ENCODE results near the gene WSCD2. TPM values are rescaled to one million over a fixed set of nuclear protein-coding genes. Genes with fewer than 3 reads are reported as not detected.

Gene WSCD2
- polyA plus RNA-seq, 10 donors: 1.4 to 4.2 (median 3.1) TPM

Other genes starting within 250 kb of the WSCD2 start
- 1 to 10 TPM; 3.3 to 6.6 (median 5.0) TPM for gene CMKLR1, start 210.0 kb downstream of the WSCD2 start, polyA plus RNA-seq (ENCODE audit: insufficient read length in 10 of 10)

All from muscle of back (tissue), 10 donors.